HG03196 (cell line): ENCODE measurements around the gene EPB41L4A.

ENCODE experiments used
- ATAC-seq: cut with Tn5 transposase; IDR thresholded peaks from one replicate; pipeline ENCODE4 v1.9.1; 2021; ENCODE audit not compliant: unreplicated experiment

EPB41L4A gene

GRCh38 chr5:112356178-112356956 lies 62.7 kb downstream of the EPB41L4A start:
- ATAC-seq = no peak

- ATAC-seq = no peak
Observed at GRCh38 chr5:112355058-112355685, 63.9 kb downstream of the EPB41L4A start.

- ATAC-seq = no peak
Observed at GRCh38 chr5:112353678-112354077, 65.4 kb downstream of the EPB41L4A start.

- no peak for ATAC-seq
Observed at GRCh38 chr5:112351225-112351624, 67.9 kb downstream of the EPB41L4A start.

GRCh38 chr5:112350626-112351025 lies 68.5 kb downstream of the EPB41L4A start:
- ATAC-seq = no peak

- no peak for ATAC-seq
Observed at GRCh38 chr5:112349371-112349770, 69.7 kb downstream of the EPB41L4A start.

- no peak for ATAC-seq
Observed at GRCh38 chr5:112348915-112349314, 70.2 kb downstream of the EPB41L4A start.

- ATAC-seq = no peak
Observed at GRCh38 chr5:112348387-112348786, 70.7 kb downstream of the EPB41L4A start.

GRCh38 chr5:112346411-112347044 lies 72.5 kb downstream of the EPB41L4A start:
- ATAC-seq = no peak

GRCh38 chr5:112344540-112344939 lies 74.5 kb downstream of the EPB41L4A start:
- no peak for ATAC-seq

- ATAC-seq = no peak
Observed at GRCh38 chr5:112342389-112342788, 76.7 kb downstream of the EPB41L4A start.

- ATAC-seq = no peak
Observed at GRCh38 chr5:112339761-112340160, 79.3 kb downstream of the EPB41L4A start.

- ATAC-seq = no peak
Observed at GRCh38 chr5:112338681-112339337, 80.3 kb downstream of the EPB41L4A start.

- ATAC-seq = no peak
Observed at GRCh38 chr5:112333331-112333781, 85.7 kb downstream of the EPB41L4A start.

- ATAC-seq = no peak
Observed at GRCh38 chr5:112331892-112332291, 87.2 kb downstream of the EPB41L4A start.

GRCh38 chr5:112329419-112330090 lies 89.5 kb downstream of the EPB41L4A start:
- peak; percentile 92 for ATAC-seq

GRCh38 chr5:112323166-112323565 lies 95.9 kb downstream of the EPB41L4A start:
- ATAC-seq = no peak

GRCh38 chr5:112320408-112320807 lies 98.7 kb downstream of the EPB41L4A start:
- ATAC-seq = no peak

- no peak for ATAC-seq
Observed at GRCh38 chr5:112318346-112318745, 100.7 kb downstream of the EPB41L4A start.

- ATAC-seq = no peak
Observed at GRCh38 chr5:112317866-112318265, 101.2 kb downstream of the EPB41L4A start.

GRCh38 chr5:112316731-112317130 lies 102.3 kb downstream of the EPB41L4A start:
- no peak for ATAC-seq
